HG03135 (cell line): ENCODE measurements around the gene PSD.
"Not testable (repeated sequence)": the region's sequence is repeated elsewhere in the genome, so short reads cannot be mapped to it uniquely, and the experiment has no call there.

Source experiments
- ATAC-seq: cut with Tn5 transposase; IDR thresholded peaks from one replicate; pipeline ENCODE4 v1.9.1; 2021; ENCODE audit warnings: mild to moderate bottlenecking, moderate library complexity; ENCODE audit not compliant: unreplicated experiment

PSD gene

GRCh38 chr10:102418622-102419268 is at the start of gene PSD:
Gene PSD, minus strand, starts transcription at chr10:102418785. Its CDS starts 1,747 bp downstream, at chr10:102417038.
- ATAC-seq: no peak

GRCh38 chr10:102467971-102468438 is 49.4 kb upstream of the PSD start:
- no peak for ATAC-seq

- no peak for ATAC-seq
Observed at GRCh38 chr10:102467318-102467717, 48.7 kb upstream of the PSD start.

GRCh38 chr10:102465466-102465865 is 46.9 kb upstream of the PSD start:
- no peak for ATAC-seq

- ATAC-seq: no peak
Observed at GRCh38 chr10:102463983-102464382, 45.4 kb upstream of the PSD start.

GRCh38 chr10:102462512-102463054 is 44.0 kb upstream of the PSD start:
- no peak for ATAC-seq

GRCh38 chr10:102461187-102462054 is 42.8 kb upstream of the PSD start:
- peak; percentile 80 for ATAC-seq

- ATAC-seq: peak; percentile 35
Observed at GRCh38 chr10:102460836-102461186, 42.2 kb upstream of the PSD start.

- no peak for ATAC-seq
Observed at GRCh38 chr10:102458656-102459055, 40.1 kb upstream of the PSD start.

GRCh38 chr10:102457591-102458150 is 39.1 kb upstream of the PSD start:
- ATAC-seq: no peak

GRCh38 chr10:102455893-102456471 is 37.4 kb upstream of the PSD start:
- no peak for ATAC-seq

GRCh38 chr10:102454662-102455487 is 36.3 kb upstream of the PSD start:
- ATAC-seq: not testable (repeated sequence)

GRCh38 chr10:102453502-102453901 is 34.9 kb upstream of the PSD start:
- ATAC-seq: no peak

GRCh38 chr10:102452672-102453340 is 34.2 kb upstream of the PSD start:
- no peak for ATAC-seq

- no peak for ATAC-seq
Observed at GRCh38 chr10:102451105-102451969, 32.8 kb upstream of the PSD start, which contains the start of gene C10orf95. Gene C10orf95, minus strand, starts transcription at chr10:102451543. Its CDS starts 450 bp downstream, at chr10:102451093.

- peak; percentile 68 for ATAC-seq
Observed at GRCh38 chr10:102450374-102451104, 32.0 kb upstream of the PSD start.

GRCh38 chr10:102450124-102450373 is 31.5 kb upstream of the PSD start:
- no peak for ATAC-seq
